A549 (cell line): Measurements from ENCODE around the gene BICC1. TPM values are rescaled to one million over a fixed set of nuclear protein-coding genes. Genes with fewer than 3 reads are reported as not detected.
A peak's percentile ranks its signal among the peaks of the same experiment; 100 is the strongest.

Experiments used
- ATAC-seq, 2 experiments: fragments of 200-7000 bp in 1 of 2; fragments of >200 bp in 1 of 2; cut with Nextera tagmentation in 1 of 2; cut with Tn5 transposase in 1 of 2; 3 replicates each; pipeline versions ENCODE4 v1.8.0 to v1.9.1; 2018 to 2020; ENCODE audit warnings: mild to moderate bottlenecking in 1 of 2, moderate library complexity in 1 of 2
- CTCF ChIA-PET: fragments of 300-600 bp; sonication (Branson Sonifier 250); formaldehyde crosslinking; extraction: SDS; loops from one replicate; lab custom pipeline; 2021; ENCODE audit warnings: antibody characterized with exemption, inconsistent platforms; lab: Yijun Ruan, JAX
- POLR2A ChIA-PET: fragments of 350-600 bp; formaldehyde crosslinking; extraction: SDS; loops from one replicate; lab custom pipeline; 2021; ENCODE audit warnings: antibody characterized with exemption, inconsistent platforms; lab: Yijun Ruan, JAX
- DNase-seq, 2 experiments: peaks; one replicate each; pipeline versions ENCODE4 v3.0.0 to v3.0.0-alpha.2; 2011 to 2016; ENCODE audit warnings: low read depth in 1 of 2, low spot score in 1 of 2
- FAIRE-seq: peaks from 2 replicates; lab custom pipeline; 2011; peaks lifted over from hg19 to GRCh38; lab: Jason Lieb, UNC
- H3K27ac ChIP-seq, 2 experiments: fragments of >200 bp; sonication (Bioruptor Twin); formaldehyde crosslinking; 3 replicates each; pipeline ENCODE4 v1.5.1; 2016 to 2017
- H3K4me1 ChIP-seq: fragments of >200 bp; sonication (Bioruptor Twin); formaldehyde crosslinking; 3 replicates; pipeline ENCODE4 v1.6.1; 2016
- H3K4me2 ChIP-seq: fragments of >200 bp; sonication (Bioruptor Twin); formaldehyde crosslinking; 3 replicates; pipeline ENCODE4 v1.6.1; 2016
- H3K4me3 ChIP-seq: fragments of >200 bp; sonication (Bioruptor Twin); formaldehyde crosslinking; 3 replicates; pipeline ENCODE4 v1.5.1; 2016
- H3K9me3 ChIP-seq: fragments of >200 bp; sonication (Bioruptor Twin); formaldehyde crosslinking; 3 replicates; pipeline ENCODE4 v1.6.1; 2016
- CBX2 ChIP-seq: fragments of 200-600 bp; sonication (generic); IDR thresholded peaks from 2 replicates; pipeline ENCODE4 v1.6.1; 2016; ENCODE audit warnings: low read depth, mild to moderate bottlenecking, borderline replicate concordance
- CBX8 ChIP-seq: fragments of 200-600 bp; sonication (generic); IDR thresholded peaks from 2 replicates; pipeline ENCODE4 v1.6.1; 2016
- EHMT2 ChIP-seq: fragments of 200-600 bp; sonication (generic); IDR thresholded peaks from 2 replicates; pipeline ENCODE4 v1.6.1; 2016; ENCODE audit warnings: antibody characterized with exemption, low read depth, mild to moderate bottlenecking, moderate library complexity
- FOSL2 ChIP-seq, 2 experiments: fragments of 450-650 bp in 1 of 2; fragments of >200 bp in 1 of 2; sonication (Bioruptor Twin) in 1 of 2; formaldehyde crosslinking; IDR thresholded peaks; 2 replicates each; pipeline versions ENCODE4 v1.5.0 to v1.6.1; 2016 to 2020; ENCODE audit warnings: mild to moderate bottlenecking in 1 of 2, moderate library complexity in 1 of 2
- HDAC2 ChIP-seq: fragments of 200-600 bp; sonication (generic); IDR thresholded peaks from 2 replicates; pipeline ENCODE4 v1.6.1; 2016
- HOXB13 ChIP-seq: fragments of 250-450 bp; sonication (Bioruptor Pico); IDR thresholded peaks from 2 replicates; pipeline ENCODE4 v1.5.0; 2020; ENCODE audit warnings: low read depth, mild to moderate bottlenecking, moderate library complexity
- JUN ChIP-seq, 2 experiments: fragments of >200 bp; sonication (Bioruptor Twin); formaldehyde crosslinking; IDR thresholded peaks; 2 replicates in 1 of 2; 3 replicates in 1 of 2; pipeline ENCODE4 v1.6.1; 2016 to 2017
- MAFK ChIP-seq: fragments of 450-650 bp; IDR thresholded peaks from 2 replicates; pipeline ENCODE4 v1.6.1; 2014; ENCODE audit not compliant: partially characterized antibody
- MAZ ChIP-seq: fragments of 150-350 bp; IDR thresholded peaks from 2 replicates; pipeline ENCODE4 v1.6.1; 2014; ENCODE audit warnings: antibody characterized with exemption, low read depth, low read length, borderline replicate concordance
- MYC ChIP-seq: IDR thresholded peaks from 2 replicates; pipeline ENCODE4 v1.6.1; 2012; ENCODE audit warnings: mild to moderate bottlenecking, inconsistent platforms, low read length, improper control_type of control experiment, borderline replicate concordance
- NPAS2 ChIP-seq: fragments of 250-450 bp; sonication (Bioruptor Pico); IDR thresholded peaks from 2 replicates; pipeline ENCODE4 v1.8.0; 2022; ENCODE audit warnings: mild to moderate bottlenecking, moderate library complexity, borderline replicate concordance
- PHF8 ChIP-seq: fragments of 200-600 bp; sonication (generic); IDR thresholded peaks from 2 replicates; pipeline ENCODE4 v1.6.1; 2016; ENCODE audit warnings: low read depth, mild to moderate bottlenecking, antibody characterized with exemption, moderate library complexity, borderline replicate concordance
- POLR2A ChIP-seq: IDR thresholded peaks from 2 replicates; pipeline ENCODE4 v1.6.1; 2012; ENCODE audit warnings: mild to moderate bottlenecking, low read length
- RAD21 ChIP-seq, 2 experiments: fragments of >200 bp in 1 of 2; sonication (Bioruptor Twin) in 1 of 2; formaldehyde crosslinking in 1 of 2; IDR thresholded peaks in 1 of 2; conservative IDR thresholded peaks in 1 of 2; 2 replicates in 1 of 2; 3 replicates in 1 of 2; pipeline ENCODE4 v1.6.1; 2012 to 2018; ENCODE audit warnings: inconsistent platforms in 1 of 2
- RARB ChIP-seq: fragments of 250-450 bp; sonication (Bioruptor Pico); IDR thresholded peaks from 2 replicates; pipeline ENCODE4 v1.8.0; 2021; ENCODE audit warnings: mild to moderate bottlenecking, moderate library complexity
- RFX5 ChIP-seq: fragments of 450-650 bp; IDR thresholded peaks from 2 replicates; pipeline ENCODE4 v1.7.1; 2014; ENCODE audit warnings: antibody characterized with exemption, mild to moderate bottlenecking, moderate library complexity
- SMC3 ChIP-seq: fragments of >200 bp; sonication (Bioruptor Twin); formaldehyde crosslinking; IDR thresholded peaks from 3 replicates; pipeline ENCODE4 v1.6.1; 2018; ENCODE audit warnings: inconsistent platforms
- SREBF2 ChIP-seq: fragments of 450-650 bp; IDR thresholded peaks from 2 replicates; pipeline ENCODE4 v1.6.1; 2014; ENCODE audit warnings: mild to moderate bottlenecking, moderate library complexity
- TFCP2L1 ChIP-seq: fragments of 250-450 bp; sonication (Bioruptor Pico); IDR thresholded peaks from 2 replicates; pipeline ENCODE4 v1.5.0; 2021; ENCODE audit warnings: mild to moderate bottlenecking
- ZC3H11A ChIP-seq: fragments of 450-650 bp; IDR thresholded peaks from 2 replicates; pipeline ENCODE4 v1.6.1; 2014; ENCODE audit warnings: antibody characterized with exemption, mild to moderate bottlenecking
- WGBS: methylation state at CpG from one replicate; pipeline ENCODE4 v1.1.6; 2017; ENCODE audit errors: missing lambda C conversion rate; 5-methylcytosine and 5-hydroxymethylcytosine counted together
- polyA plus RNA-seq, 4 experiments: library from polyadenylated mRNA; depleted of rRNA in 3 of 4; stranded (reverse); fragments of >200 nt; fragmentation: RNase III in 1 of 4; extraction: RNeasy Plus Mini Kit Qiagen cat#74134 plus additional on column Dnase treatment in 1 of 4; gene quantifications; 2 replicates in 3 of 4; 3 replicates in 1 of 4; pipeline ENCODE4 v1.2.3, GENCODE V29; 2011 to 2017
- TF ChIP-seq, protein P1 (sequence below): fragments of 450-650 bp; IDR thresholded peaks from 2 replicates; pipeline ENCODE4 v1.6.1; 2014; ENCODE audit warnings: antibody characterized with exemption
- TF ChIP-seq, protein P2 (sequence below): fragments of >200 bp; sonication (Bioruptor Twin); formaldehyde crosslinking; IDR thresholded peaks from 3 replicates; pipeline ENCODE4 v1.5.1; 2016
- TF ChIP-seq, protein P3 (sequence below): fragments of >200 bp; sonication (Bioruptor Twin); formaldehyde crosslinking; IDR thresholded peaks from 2 replicates; pipeline ENCODE4 v1.6.1; 2016

BICC1 gene
- polyA plus RNA-seq, 2 of the 4 experiments (the other 2 are of a cell fraction), result 36.9 to 56.8 TPM

DNA sequence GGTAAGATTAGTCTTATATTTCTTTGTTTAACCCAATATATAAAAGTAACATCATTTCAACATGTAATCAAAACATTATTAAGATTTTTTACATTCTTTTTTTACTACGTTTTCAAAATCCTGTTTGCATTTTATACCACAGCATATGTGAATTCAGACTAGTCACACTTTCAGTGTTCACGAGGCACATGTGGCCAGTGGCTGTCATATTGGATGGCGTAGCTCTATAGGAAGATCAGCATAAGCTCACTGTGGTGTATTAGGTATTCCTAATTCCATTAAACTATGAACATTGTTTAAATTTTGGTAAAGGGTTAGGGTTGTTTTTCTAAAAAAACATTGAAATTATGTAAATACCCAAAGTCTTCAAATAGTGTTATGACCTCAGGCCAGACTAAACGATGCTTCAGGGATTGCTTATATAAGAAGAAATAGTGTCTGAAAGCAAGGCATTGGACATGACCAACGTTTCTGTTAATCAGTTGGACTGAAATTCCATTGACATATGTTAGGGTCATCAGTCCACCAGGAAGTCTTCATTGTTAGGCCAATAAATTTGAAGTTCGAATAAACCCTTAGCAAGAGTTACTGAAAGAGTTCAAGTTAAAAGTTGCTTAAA lies 97.0 kb downstream of the BICC1 start:
- 73% methylated on average over 6 of the region's 6 CpGs for WGBS
- POLR2A ChIA-PET, result no interaction called here
- ATAC-seq, result no peak

GRCh38 chr10:58615237-58615935 lies 102.7 kb downstream of the BICC1 start:
- TF ChIP-seq RFX5 (no peak), POLR2A (no peak), SREBF2 (no peak), SMC3 (no peak), EHMT2 (no peak), FOSL2 (IDR thresholded peaks at IDR 0.05) (no peak), FOSL2 (CRISPR knock-in tag; IDR thresholded peaks at IDR 0.05) (no peak), MAFK (no peak), MAZ (no peak), CBX2 (no peak), RARB (CRISPR knock-in tag) (no peak)
- TF ChIP-seq, protein P1, sequence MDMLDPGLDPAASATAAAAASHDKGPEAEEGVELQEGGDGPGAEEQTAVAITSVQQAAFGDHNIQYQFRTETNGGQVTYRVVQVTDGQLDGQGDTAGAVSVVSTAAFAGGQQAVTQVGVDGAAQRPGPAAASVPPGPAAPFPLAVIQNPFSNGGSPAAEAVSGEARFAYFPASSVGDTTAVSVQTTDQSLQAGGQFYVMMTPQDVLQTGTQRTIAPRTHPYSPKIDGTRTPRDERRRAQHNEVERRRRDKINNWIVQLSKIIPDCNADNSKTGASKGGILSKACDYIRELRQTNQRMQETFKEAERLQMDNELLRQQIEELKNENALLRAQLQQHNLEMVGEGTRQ, result no peak
- TF ChIP-seq, all 56 proteins: peak for 0
- Histone ChIP-seq H3K4me1 (peaks cover 29% of the 10 kb centered on the region), H3K9me3 (no peaks in the 10 kb centered on the region), H3K27ac (peak overlapping the region in 1 of 2 experiments; percentile 32; a peak in 1 of 6 replicates), H3K4me2 (peak overlapping the region; percentile 10; the same call in 1 of the 3 replicates), H3K4me3 (no peak overlapping the region)
- 93% methylated on average over 14 of the region's 14 CpGs for WGBS
- CTCF ChIA-PET, result interaction anchor here (0.7 to 1.6 kb wide), 3 partner anchors 22 to 45 kb away, joined by 3 to 4 read pairs (median 3); no protein-coding TSS in a partner anchor
- FAIRE-seq (no peak), ATAC-seq (no peak), DNase-seq (no peak)
- POLR2A ChIA-PET, result no interaction called here

More for the DNA sequence above, 97.0 kb downstream of the BICC1 start:
- DNase-seq (no peak), FAIRE-seq (no peak)
- no peak overlapping the region for H3K4me2 ChIP-seq
- H3K9me3 ChIP-seq, result peaks cover 10% of the 10 kb centered on the region; the same call in 2 of the 3 replicates
- H3K4me1 ChIP-seq, result peaks cover 36% of the 10 kb centered on the region
- TF ChIP-seq ZC3H11A (no peak), RFX5 (no peak), CBX8 (no peak), FOSL2 (IDR thresholded peaks at IDR 0.05) (no peak), FOSL2 (CRISPR knock-in tag; IDR thresholded peaks at IDR 0.05) (no peak), EHMT2 (no peak), HOXB13 (CRISPR knock-in tag) (no peak), HDAC2 (no peak), JUN (IDR thresholded peaks at IDR 0.05) (no peak), TFCP2L1 (CRISPR knock-in tag) (no peak)
- TF ChIP-seq, protein P2, sequence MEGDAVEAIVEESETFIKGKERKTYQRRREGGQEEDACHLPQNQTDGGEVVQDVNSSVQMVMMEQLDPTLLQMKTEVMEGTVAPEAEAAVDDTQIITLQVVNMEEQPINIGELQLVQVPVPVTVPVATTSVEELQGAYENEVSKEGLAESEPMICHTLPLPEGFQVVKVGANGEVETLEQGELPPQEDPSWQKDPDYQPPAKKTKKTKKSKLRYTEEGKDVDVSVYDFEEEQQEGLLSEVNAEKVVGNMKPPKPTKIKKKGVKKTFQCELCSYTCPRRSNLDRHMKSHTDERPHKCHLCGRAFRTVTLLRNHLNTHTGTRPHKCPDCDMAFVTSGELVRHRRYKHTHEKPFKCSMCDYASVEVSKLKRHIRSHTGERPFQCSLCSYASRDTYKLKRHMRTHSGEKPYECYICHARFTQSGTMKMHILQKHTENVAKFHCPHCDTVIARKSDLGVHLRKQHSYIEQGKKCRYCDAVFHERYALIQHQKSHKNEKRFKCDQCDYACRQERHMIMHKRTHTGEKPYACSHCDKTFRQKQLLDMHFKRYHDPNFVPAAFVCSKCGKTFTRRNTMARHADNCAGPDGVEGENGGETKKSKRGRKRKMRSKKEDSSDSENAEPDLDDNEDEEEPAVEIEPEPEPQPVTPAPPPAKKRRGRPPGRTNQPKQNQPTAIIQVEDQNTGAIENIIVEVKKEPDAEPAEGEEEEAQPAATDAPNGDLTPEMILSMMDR, result no peak
- CTCF ChIA-PET, result interaction anchor here (0.5 to 0.6 kb wide), 2 partner anchors 141 to 147 kb away, joined by 3 read pairs; no protein-coding TSS in a partner anchor
- no peak overlapping the region for H3K4me3 ChIP-seq
- no peak overlapping the region for H3K27ac ChIP-seq

DNA sequence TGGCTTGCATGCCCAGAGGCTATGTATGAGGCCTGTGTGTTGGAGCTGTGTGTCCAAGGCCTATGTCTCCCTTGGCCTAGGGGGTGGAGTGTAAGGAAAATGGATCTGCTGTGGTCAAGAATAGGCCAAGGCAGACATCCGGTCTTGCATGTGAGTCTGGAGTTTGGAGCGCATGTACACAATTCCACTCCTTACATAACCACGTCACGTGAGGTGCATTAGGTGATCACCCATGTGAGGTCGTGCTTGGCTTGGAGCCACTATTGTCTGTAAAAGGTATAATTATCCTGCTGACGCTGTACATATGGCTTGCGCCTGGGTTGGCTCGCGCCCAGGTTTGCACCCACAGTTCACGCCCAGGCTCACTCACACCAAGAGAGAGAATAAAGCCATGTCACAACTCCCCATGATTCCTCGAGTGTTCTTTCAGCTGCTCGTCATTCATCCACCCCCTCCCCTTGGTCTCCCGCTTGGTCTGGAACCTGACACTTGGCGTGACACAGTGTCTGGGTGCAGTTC lies 105.5 kb downstream of the BICC1 start:
- no peak for FAIRE-seq
- ATAC-seq, result no peak; a peak in 1 of 6 replicates
- peaks cover 43% of the 10 kb centered on the region for H3K4me1 ChIP-seq
- no peak for DNase-seq
- no peak overlapping the region for H3K4me2 ChIP-seq
- H3K4me3 ChIP-seq, result no peak overlapping the region
- 95% methylated on average over 14 of the region's 14 CpGs for WGBS
- ChIA-PET POLR2A (no interaction called here), CTCF (interaction anchor here (1.5 kb wide), 1 partner anchor 23 kb away, joined by 5 read pairs; no protein-coding TSS in a partner anchor)
- H3K27ac ChIP-seq, result peak overlapping the region in 1 of 2 experiments; percentile 63; a peak in 3 of 6 replicates
- no peaks in the 10 kb centered on the region for H3K9me3 ChIP-seq
- TF ChIP-seq NPAS2 (CRISPR knock-in tag), result no peak
- TF ChIP-seq RAD21 (conservative IDR thresholded peaks at IDR 0.05 in 1 of 2, IDR thresholded peaks at IDR 0.05 in 1 of 2), result no peak
- TF ChIP-seq FOSL2 (IDR thresholded peaks at IDR 0.05), result no peak
- TF ChIP-seq FOSL2 (CRISPR knock-in tag; IDR thresholded peaks at IDR 0.05), result no peak
- no peak for TF ChIP-seq MYC
- no peak for TF ChIP-seq PHF8
- TF ChIP-seq, protein P3, sequence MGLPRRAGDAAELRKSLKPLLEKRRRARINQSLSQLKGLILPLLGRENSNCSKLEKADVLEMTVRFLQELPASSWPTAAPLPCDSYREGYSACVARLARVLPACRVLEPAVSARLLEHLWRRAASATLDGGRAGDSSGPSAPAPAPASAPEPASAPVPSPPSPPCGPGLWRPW, result no peak
